ENCODE results near the gene PLCB1.

The PLCB1 gene

DNA sequence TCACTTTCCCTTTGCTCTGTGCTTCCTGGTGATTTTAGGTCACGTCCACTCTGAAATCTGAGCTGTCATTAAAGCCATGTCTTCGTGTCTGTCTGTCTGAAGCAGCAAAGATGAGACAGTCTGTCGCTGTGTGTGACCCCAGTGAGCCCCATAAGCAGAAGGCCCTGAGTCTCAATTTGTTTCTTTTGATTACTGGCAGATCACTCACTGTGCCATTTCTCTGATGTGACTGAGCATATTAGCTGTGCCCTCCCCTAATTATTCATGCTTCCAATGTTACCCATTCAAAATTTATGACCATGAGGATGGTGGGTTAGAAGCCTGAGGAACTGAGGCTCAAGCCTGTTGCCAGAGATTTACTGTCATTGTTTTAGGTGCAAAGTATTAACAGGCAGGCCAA lies 117.6 kb downstream of the PLCB1 start:
- H3K4me1 ChIP-seq (ENCODE audit: control insufficient read depth in 1 of 2, insufficient read depth in 1 of 2, low read depth in 1 of 2, low read length in 1 of 2) = no peaks in the 10 kb centered on the region
- no peak overlapping the region for H3K27ac ChIP-seq
- no peaks in the 10 kb centered on the region for H3K27me3 ChIP-seq
- TF ChIP-seq, protein P1, sequence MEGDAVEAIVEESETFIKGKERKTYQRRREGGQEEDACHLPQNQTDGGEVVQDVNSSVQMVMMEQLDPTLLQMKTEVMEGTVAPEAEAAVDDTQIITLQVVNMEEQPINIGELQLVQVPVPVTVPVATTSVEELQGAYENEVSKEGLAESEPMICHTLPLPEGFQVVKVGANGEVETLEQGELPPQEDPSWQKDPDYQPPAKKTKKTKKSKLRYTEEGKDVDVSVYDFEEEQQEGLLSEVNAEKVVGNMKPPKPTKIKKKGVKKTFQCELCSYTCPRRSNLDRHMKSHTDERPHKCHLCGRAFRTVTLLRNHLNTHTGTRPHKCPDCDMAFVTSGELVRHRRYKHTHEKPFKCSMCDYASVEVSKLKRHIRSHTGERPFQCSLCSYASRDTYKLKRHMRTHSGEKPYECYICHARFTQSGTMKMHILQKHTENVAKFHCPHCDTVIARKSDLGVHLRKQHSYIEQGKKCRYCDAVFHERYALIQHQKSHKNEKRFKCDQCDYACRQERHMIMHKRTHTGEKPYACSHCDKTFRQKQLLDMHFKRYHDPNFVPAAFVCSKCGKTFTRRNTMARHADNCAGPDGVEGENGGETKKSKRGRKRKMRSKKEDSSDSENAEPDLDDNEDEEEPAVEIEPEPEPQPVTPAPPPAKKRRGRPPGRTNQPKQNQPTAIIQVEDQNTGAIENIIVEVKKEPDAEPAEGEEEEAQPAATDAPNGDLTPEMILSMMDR (IDR thresholded peaks at IDR 0.05) = no peak
- H3K9me3 ChIP-seq = no peaks in the 10 kb centered on the region
- H3K36me3 ChIP-seq = no peaks in the 10 kb centered on the region
- no peak overlapping the region for H3K4me3 ChIP-seq (ENCODE audit: low read depth in 1 of 2, low read length in 1 of 2)

DNA sequence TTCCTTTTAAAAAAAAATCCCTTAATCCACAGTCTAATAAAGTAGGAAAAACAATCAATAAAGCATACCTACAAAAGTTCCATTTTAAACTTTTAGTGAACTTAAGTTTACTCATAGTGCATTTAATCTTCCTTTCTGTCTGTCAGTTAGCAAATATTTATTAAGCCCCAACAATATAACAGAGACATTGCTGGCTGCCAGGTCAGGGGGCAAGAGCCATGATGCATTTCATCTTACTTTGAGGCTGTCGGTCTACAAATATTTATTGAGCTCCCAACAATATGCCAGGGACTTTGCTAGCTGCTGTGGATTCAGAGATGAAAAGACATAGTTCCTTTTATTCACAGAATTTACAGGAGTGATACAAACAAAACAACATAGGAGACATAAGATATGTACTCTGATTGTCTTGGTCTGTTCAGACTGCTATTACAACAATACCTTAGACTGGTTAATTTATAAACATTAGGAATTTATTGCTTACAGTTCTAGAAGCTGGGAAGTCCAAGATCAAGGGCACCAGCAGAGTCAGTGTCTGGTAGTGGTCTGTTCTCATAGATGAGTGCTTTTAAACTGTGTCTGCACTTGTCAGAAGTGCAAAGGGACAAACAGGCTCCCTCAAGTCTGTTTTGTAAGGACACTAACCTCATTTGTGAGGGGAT lies 118.6 kb downstream of the PLCB1 start:
- H3K27ac ChIP-seq = no peak overlapping the region
- H3K4me1 ChIP-seq (ENCODE audit: control insufficient read depth in 1 of 2, insufficient read depth in 1 of 2, low read depth in 1 of 2, low read length in 1 of 2) = no peaks in the 10 kb centered on the region
- no peaks in the 10 kb centered on the region for H3K27me3 ChIP-seq
- H3K36me3 ChIP-seq = no peaks in the 10 kb centered on the region
- H3K9me3 ChIP-seq = no peaks in the 10 kb centered on the region
- H3K4me3 ChIP-seq (ENCODE audit: low read depth in 1 of 2, low read length in 1 of 2) = no peak overlapping the region
- TF ChIP-seq, protein P1 (IDR thresholded peaks at IDR 0.05) = no peak

DNA sequence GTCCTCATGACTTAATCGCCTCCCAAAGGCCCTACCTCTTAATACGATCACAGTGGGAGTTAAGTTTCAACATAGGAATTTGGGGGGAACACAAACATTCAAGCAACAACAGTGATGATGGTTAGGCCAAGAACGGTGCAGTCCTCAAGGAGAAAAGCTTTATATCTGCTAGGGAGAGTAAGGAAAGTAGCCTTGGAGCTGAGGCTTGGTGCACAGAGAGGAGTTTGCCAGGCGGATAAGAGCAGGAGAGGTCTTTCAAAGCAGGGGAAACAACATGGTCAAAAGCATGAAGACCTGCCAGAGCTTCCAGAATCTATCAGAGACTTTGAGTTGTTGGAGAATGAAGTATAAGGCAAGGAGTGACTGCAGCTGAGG lies 119.1 kb downstream of the PLCB1 start:
- Histone ChIP-seq H3K36me3 (no peaks in the 10 kb centered on the region), H3K9me3 (no peaks in the 10 kb centered on the region), H3K27ac (no peak overlapping the region), H3K27me3 (no peaks in the 10 kb centered on the region), H3K4me3 (ENCODE audit: low read depth in 1 of 2, low read length in 1 of 2) (no peak overlapping the region), H3K4me1 (ENCODE audit: control insufficient read depth in 1 of 2, insufficient read depth in 1 of 2, low read depth in 1 of 2, low read length in 1 of 2) (no peaks in the 10 kb centered on the region)
- TF ChIP-seq, protein P1 (IDR thresholded peaks at IDR 0.05) = no peak

DNA sequence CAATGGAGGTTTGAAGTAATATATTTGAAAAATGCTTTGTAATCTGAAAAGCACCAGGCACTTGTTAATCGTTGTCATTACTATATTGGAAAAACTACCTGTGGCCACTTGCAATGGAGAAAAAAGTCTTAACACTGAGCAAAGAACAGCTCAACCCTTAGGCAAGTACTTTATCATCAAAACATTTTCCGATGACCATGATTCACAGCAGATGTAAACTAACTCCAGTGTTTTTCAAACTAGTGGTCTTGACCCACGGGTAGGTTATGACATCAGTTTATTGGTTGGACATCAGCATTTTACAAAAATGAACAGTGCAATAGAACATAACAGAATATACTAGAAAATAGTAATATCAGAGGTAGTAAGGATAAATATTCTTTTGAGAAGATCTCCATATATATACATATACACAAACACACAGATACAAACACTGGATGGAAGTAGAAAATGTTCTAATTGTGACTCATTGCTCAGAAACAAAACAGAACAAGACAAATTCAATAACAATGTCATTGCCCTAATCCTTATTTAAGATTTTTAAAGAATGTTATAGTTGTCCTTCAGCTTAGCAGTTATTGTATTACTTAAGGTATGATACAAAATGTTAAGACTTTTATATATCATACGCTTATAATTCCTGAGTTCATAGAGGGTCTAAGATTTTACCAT lies 123.0 kb downstream of the PLCB1 start:
- Histone ChIP-seq H3K4me1 (ENCODE audit: control insufficient read depth in 1 of 2, insufficient read depth in 1 of 2, low read depth in 1 of 2, low read length in 1 of 2) (no peaks in the 10 kb centered on the region), H3K9me3 (no peaks in the 10 kb centered on the region), H3K27me3 (no peaks in the 10 kb centered on the region), H3K36me3 (no peaks in the 10 kb centered on the region), H3K4me3 (ENCODE audit: low read depth in 1 of 2, low read length in 1 of 2) (no peak overlapping the region), H3K27ac (no peak overlapping the region)
- TF ChIP-seq, protein P1 (IDR thresholded peaks at IDR 0.05) = no peak

DNA sequence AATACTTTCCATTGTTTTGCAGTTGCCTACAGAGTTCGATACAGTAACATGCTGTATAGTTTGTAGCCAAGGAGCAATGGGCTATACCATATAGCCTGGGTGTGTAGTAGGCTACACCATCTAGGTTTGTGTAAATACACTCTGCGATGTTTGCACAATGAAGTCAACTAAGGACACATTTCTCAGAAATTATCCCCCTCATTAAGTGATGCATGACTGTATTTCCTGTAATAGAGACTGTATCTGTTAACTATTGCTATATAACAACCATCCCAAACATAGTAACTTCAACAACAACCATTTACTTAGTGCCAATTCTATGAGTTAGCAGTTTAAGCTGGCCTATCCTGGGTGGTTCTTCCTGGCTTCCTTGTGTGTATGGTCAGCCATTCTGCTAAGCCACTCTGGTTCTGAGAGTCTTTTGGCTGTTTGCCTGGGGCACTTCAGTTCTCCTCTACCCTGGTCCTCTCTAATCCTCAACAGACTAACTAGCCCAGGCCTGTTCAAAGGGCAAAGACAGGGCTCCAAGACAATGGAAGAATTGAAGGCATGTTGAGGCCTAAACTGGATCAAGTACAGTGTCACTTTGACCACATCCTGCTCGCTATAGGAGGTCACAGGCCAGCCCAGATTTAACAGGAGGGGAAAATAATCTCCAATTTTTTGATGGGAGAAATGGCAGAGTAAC lies 124.0 kb downstream of the PLCB1 start:
- peaks cover 0 to 6% of the 10 kb centered on the region in 2 experiments for H3K4me1 ChIP-seq (ENCODE audit: control insufficient read depth in 1 of 2, insufficient read depth in 1 of 2, low read depth in 1 of 2, low read length in 1 of 2)
- no peaks in the 10 kb centered on the region for H3K9me3 ChIP-seq
- no peaks in the 10 kb centered on the region for H3K27me3 ChIP-seq
- H3K4me3 ChIP-seq (ENCODE audit: low read depth in 1 of 2, low read length in 1 of 2) = no peak overlapping the region
- no peak overlapping the region for H3K27ac ChIP-seq
- no peaks in the 10 kb centered on the region for H3K36me3 ChIP-seq
- TF ChIP-seq, protein P1 (IDR thresholded peaks at IDR 0.05) = no peak

Data from neutrophil (primary cell).